Measurements from ENCODE around the gene USP36.
"Not testable (repeated sequence)": the region's sequence is repeated elsewhere in the genome, so short reads cannot be mapped to it uniquely, and the experiment has no call there.

The USP36 gene

GRCh38 chr17:78870621-78871020, 30.0 kb upstream of the USP36 start:
- DNase-seq, result no peak

- DNase-seq, result no peak
These were observed 27.8 kb upstream of the USP36 start for GRCh38 chr17:78868391-78868790.

GRCh38 chr17:78867046-78867445, 26.4 kb upstream of the USP36 start:
- not testable (repeated sequence) for DNase-seq

- DNase-seq, result peak; percentile 54
These were observed 25.2 kb upstream of the USP36 start for GRCh38 chr17:78865682-78866390.

GRCh38 chr17:78864117-78864516, 23.5 kb upstream of the USP36 start:
- DNase-seq, result no peak

- DNase-seq, result no peak
These were observed 21.7 kb upstream of the USP36 start for GRCh38 chr17:78862073-78863023.

- DNase-seq, result no peak
These were observed 20.6 kb upstream of the USP36 start for GRCh38 chr17:78861229-78861628.

GRCh38 chr17:78859051-78859450, 18.4 kb upstream of the USP36 start:
- no peak for DNase-seq

GRCh38 chr17:78857266-78857665, 16.7 kb upstream of the USP36 start:
- DNase-seq, result no peak

- DNase-seq, result no peak
These were observed 15.0 kb upstream of the USP36 start for GRCh38 chr17:78855561-78856165.

GRCh38 chr17:78854508-78854907, 13.9 kb upstream of the USP36 start:
- no peak for DNase-seq

GRCh38 chr17:78853926-78854394, 13.3 kb upstream of the USP36 start:
- no peak for DNase-seq

- DNase-seq, result no peak
These were observed 12.1 kb upstream of the USP36 start for GRCh38 chr17:78852709-78853121.

- no peak for DNase-seq
These were observed 8.4 kb upstream of the USP36 start for GRCh38 chr17:78849026-78849425.

GRCh38 chr17:78847052-78847451, 6.4 kb upstream of the USP36 start:
- no peak for DNase-seq

GRCh38 chr17:78844301-78845005, 3.8 kb upstream of the USP36 start:
- no peak for DNase-seq

- peak; percentile 57 for DNase-seq
These were observed 2.4 kb upstream of the USP36 start for GRCh38 chr17:78842881-78843565.

- DNase-seq, result no peak
These were observed 159 bp downstream of the USP36 start for GRCh38 chr17:78840530-78840779.

GRCh38 chr17:78839762-78840529, 668 bp downstream of the USP36 start:
- peak; percentile 56 for DNase-seq

- no peak for DNase-seq
These were observed 1.3 kb downstream of the USP36 start for GRCh38 chr17:78839235-78839761.

- DNase-seq, result no peak
These were observed 2.0 kb downstream of the USP36 start for GRCh38 chr17:78838574-78839005.
